Activated naive CD4-positive, alpha-beta T cell treated with anti-CD3 and anti-CD28 coated beads, Interleukin-2, amount 50 U/mL, for 72 hours (primary cell): Measurements from ENCODE around the gene DHX57. TPM values are rescaled to one million over a fixed set of nuclear protein-coding genes. Genes with fewer than 3 reads are reported as not detected.
"Not testable (repeated sequence)": the region's sequence is repeated elsewhere in the genome, so short reads cannot be mapped to it uniquely, and the experiment has no call there.

Experiments
- ATAC-seq, 2 donors: fragments of 150-1000 bp; cut with Tn5 transposase; 2 replicates each; pipeline ENCODE4 v1.10.0; 2021; ENCODE audit warnings: mild to moderate bottlenecking in 2 of 2, moderate library complexity in 2 of 2
- DNase-seq, 2 donors: peaks; one replicate each; pipeline ENCODE4 v3.0.0; 2021 to 2022; ENCODE audit warnings: low spot score in 2 of 2
- H3K27ac Mint-ChIP-seq, 2 donors: one replicate each; pipeline ENCODE4 v1.8.0; 2022; ENCODE audit warnings: mild to moderate bottlenecking in 2 of 2, mixed read lengths in 2 of 2
- H3K36me3 Mint-ChIP-seq, 2 donors: one replicate each; pipeline ENCODE4 v1.8.0; 2022; ENCODE audit warnings: mixed read lengths in 2 of 2
- H3K9me3 Mint-ChIP-seq, 2 donors: one replicate each; pipeline ENCODE4 v1.8.0; 2022; ENCODE audit warnings: mixed read lengths in 2 of 2
- total RNA-seq, 2 donors: library from RNA; stranded (reverse); gene quantifications; one replicate each; pipeline ENCODE4 v1.2.3, GENCODE V29; 2022

DHX57 gene
- total RNA-seq, 2 donors from 2014 or later: 14.4 to 14.8 TPM

- no peaks in the 10 kb centered on the region for H3K9me3 Mint-ChIP-seq
- ATAC-seq (no peak), DNase-seq (no peak)
- no peaks in the 10 kb centered on the region for H3K36me3 Mint-ChIP-seq
- no peak overlapping the region for H3K27ac Mint-ChIP-seq
Observed at GRCh38 chr2:38788306-38788705, 87.4 kb downstream of the DHX57 start.

- Mint-ChIP-seq H3K36me3 (peaks cover 0 to 13% of the 10 kb centered on the region in 2 donors), H3K9me3 (no peaks in the 10 kb centered on the region), H3K27ac (no peak overlapping the region)
- DNase-seq: no peak
- no peak for ATAC-seq
Observed at GRCh38 chr2:38783586-38783985, 92.1 kb downstream of the DHX57 start.

- peaks cover 8 to 21% of the 10 kb centered on the region in 2 donors for H3K36me3 Mint-ChIP-seq
- DNase-seq (no peak), ATAC-seq (no peak)
- no peaks in the 10 kb centered on the region for H3K9me3 Mint-ChIP-seq
- H3K27ac Mint-ChIP-seq: peak overlapping the region; percentile 92 to 96
Observed at GRCh38 chr2:38778687-38779082, 97.0 kb downstream of the DHX57 start.

- H3K9me3 Mint-ChIP-seq: no peaks in the 10 kb centered on the region
- DNase-seq (no peak), ATAC-seq (no peak)
- H3K36me3 Mint-ChIP-seq: peaks cover 8 to 13% of the 10 kb centered on the region in 2 donors
- H3K27ac Mint-ChIP-seq: no peak overlapping the region
Observed at GRCh38 chr2:38776531-38776930, 99.2 kb downstream of the DHX57 start.

- Mint-ChIP-seq H3K27ac (no peak overlapping the region), H3K9me3 (no peaks in the 10 kb centered on the region), H3K36me3 (peaks cover 8% of the 10 kb centered on the region in 2 donors)
- DNase-seq: no peak
- ATAC-seq: no peak
Observed at GRCh38 chr2:38775921-38776225, 99.9 kb downstream of the DHX57 start.

- ATAC-seq: no peak
- Mint-ChIP-seq H3K36me3 (peaks cover 8% of the 10 kb centered on the region in 2 donors), H3K27ac (no peak overlapping the region), H3K9me3 (no peaks in the 10 kb centered on the region)
- no peak for DNase-seq
Observed at GRCh38 chr2:38775097-38775920, 100.4 kb downstream of the DHX57 start.

DNA sequence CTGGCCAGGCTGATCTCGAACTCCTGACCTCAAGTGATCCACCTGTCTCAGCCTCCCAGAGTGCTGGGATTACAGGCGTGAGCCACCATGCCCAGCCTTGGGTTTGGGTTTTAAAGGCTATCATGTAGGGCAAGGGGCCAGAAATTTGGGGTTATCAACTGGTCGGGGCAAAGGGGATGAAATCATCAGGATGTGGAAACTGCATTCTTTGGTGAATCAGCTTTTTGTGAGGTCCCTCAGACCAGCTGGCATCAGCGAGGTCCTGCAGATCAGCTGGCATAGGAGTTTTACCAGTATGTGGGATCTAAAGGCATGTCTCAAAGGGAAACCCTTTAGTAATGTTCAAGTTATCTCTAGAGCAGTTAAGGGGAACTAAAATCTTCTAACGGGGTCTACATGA is 104.1 kb downstream of the DHX57 start:
- DNase-seq: no peak
- ATAC-seq: no peak
- Mint-ChIP-seq H3K9me3 (no peaks in the 10 kb centered on the region), H3K36me3 (no peaks in the 10 kb centered on the region), H3K27ac (no peak overlapping the region)

- DNase-seq: no peak
- Mint-ChIP-seq H3K9me3 (no peaks in the 10 kb centered on the region), H3K27ac (no peak overlapping the region), H3K36me3 (no peaks in the 10 kb centered on the region)
- no peak for ATAC-seq
Observed at GRCh38 chr2:38765551-38765950, 110.2 kb downstream of the DHX57 start.

- Mint-ChIP-seq H3K9me3 (no peaks in the 10 kb centered on the region), H3K27ac (no peak overlapping the region), H3K36me3 (no peaks in the 10 kb centered on the region)
- DNase-seq (no peak), ATAC-seq (no peak)
Observed at GRCh38 chr2:38765149-38765548, 110.6 kb downstream of the DHX57 start.

DNA sequence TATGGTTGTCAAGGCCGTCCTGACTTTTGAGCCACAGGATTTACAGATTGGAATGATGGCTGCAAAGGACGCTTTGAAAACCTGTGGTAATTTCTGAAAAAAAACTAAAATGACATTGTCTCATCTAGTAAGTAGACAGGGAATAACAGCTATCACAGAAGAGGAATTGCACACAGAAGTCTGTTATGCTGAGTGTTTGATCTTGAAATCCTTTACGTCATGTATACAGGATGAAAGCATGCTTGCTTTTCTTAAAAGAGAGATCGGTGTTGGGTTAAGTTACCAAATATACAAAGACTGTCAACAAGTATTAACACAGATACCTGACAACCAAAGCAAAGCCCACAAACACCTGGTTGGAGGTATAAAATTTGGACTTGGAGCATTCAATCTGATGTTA is 112.0 kb downstream of the DHX57 start:
- H3K36me3 Mint-ChIP-seq: no peaks in the 10 kb centered on the region
- H3K9me3 Mint-ChIP-seq: no peaks in the 10 kb centered on the region
- ATAC-seq (no peak), DNase-seq (no peak)
- H3K27ac Mint-ChIP-seq: no peak overlapping the region

DNA sequence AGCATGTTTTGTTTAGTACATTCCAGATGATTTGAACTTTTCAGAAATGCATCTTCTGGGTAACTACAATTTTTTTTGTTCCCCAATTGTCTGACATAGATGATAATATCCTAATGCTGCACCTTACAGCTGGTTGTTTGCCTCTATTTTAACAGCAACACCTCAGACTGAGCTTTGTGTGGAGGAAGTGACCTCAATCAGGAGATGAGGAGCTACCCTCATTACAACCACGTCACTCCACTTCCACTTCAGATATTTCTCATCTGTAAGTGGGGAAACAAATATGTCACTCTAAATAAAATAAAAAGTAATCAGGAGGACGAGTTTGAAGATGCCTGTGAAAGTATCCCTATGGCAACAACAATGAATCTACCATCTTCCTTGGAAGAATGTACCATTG is 112.5 kb downstream of the DHX57 start:
- no peaks in the 10 kb centered on the region for H3K9me3 Mint-ChIP-seq
- peak in 1 of 2 donors; percentile 74 for ATAC-seq
- H3K36me3 Mint-ChIP-seq: no peaks in the 10 kb centered on the region
- DNase-seq: no peak
- no peak overlapping the region for H3K27ac Mint-ChIP-seq

- H3K9me3 Mint-ChIP-seq, DNase-seq, H3K27ac Mint-ChIP-seq, H3K36me3 Mint-ChIP-seq, ATAC-seq: not testable (repeated sequence)
Observed at GRCh38 chr2:38755891-38756290, 119.8 kb downstream of the DHX57 start.

DNA sequence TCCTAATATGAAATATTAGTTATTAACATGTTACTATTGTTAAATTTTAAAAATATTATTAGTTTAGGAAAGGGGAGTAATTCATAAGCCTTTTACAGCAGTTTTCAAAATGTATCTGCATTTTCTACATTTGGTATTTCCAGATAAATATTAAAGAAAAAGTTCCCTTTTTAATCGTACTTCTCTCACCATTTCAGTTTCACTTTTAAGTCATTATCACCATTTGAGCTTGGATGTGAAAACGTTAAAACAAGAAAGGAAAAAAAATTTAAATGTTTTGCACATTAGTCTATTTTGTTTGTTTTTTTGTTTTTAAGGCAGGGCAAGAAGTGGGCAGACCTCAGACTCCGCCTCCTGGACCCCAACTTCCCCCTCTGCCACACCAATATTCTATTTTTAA is 121.2 kb downstream of the DHX57 start:
- DNase-seq (no peak), ATAC-seq (no peak)
- H3K27ac Mint-ChIP-seq: peak overlapping the region in 1 of 2 donors; percentile 71
- H3K9me3 Mint-ChIP-seq: no peaks in the 10 kb centered on the region
- peaks cover 19% of the 10 kb centered on the region in 2 donors for H3K36me3 Mint-ChIP-seq

GRCh38 chr2:38754049-38754448 is 121.7 kb downstream of the DHX57 start:
- H3K36me3 Mint-ChIP-seq: peaks cover 23% of the 10 kb centered on the region in 2 donors
- DNase-seq (no peak), ATAC-seq (no peak)
- H3K27ac Mint-ChIP-seq: peak overlapping the region; percentile 71 to 72
- H3K9me3 Mint-ChIP-seq: no peaks in the 10 kb centered on the region

GRCh38 chr2:38751596-38752410 is 123.9 kb downstream of the DHX57 start:
- peaks cover 45 to 46% of the 10 kb centered on the region in 2 donors for H3K36me3 Mint-ChIP-seq
- peak; percentile 1 to 10 for ATAC-seq
- peak overlapping the region; percentile 98 to 100 for H3K27ac Mint-ChIP-seq
- no peak for DNase-seq
- H3K9me3 Mint-ChIP-seq: no peaks in the 10 kb centered on the region

GRCh38 chr2:38750891-38751595 is 124.7 kb downstream of the DHX57 start, which contains the start of gene SRSF7:
Gene SRSF7, minus strand, starts transcription at chr2:38751361. Its CDS starts 105 bp downstream, at chr2:38751256.
- ATAC-seq (peak; percentile 82 to 90), DNase-seq (peak; percentile 98)
- peaks cover 52 to 53% of the 10 kb centered on the region in 2 donors for H3K36me3 Mint-ChIP-seq
- no peaks in the 10 kb centered on the region for H3K9me3 Mint-ChIP-seq
- H3K27ac Mint-ChIP-seq: peak within 1 kb of the TSS; percentile 98 to 100
